Right renal pelvis (tissue), 4 donors: Measurements from ENCODE around the gene ZNF761. TPM values are rescaled to one million over a fixed set of nuclear protein-coding genes. Genes with fewer than 3 reads are reported as not detected.
A peak's percentile ranks its signal among the peaks of the same experiment; 100 is the strongest.
"Not testable (repeated sequence)": the region's sequence is repeated elsewhere in the genome, so short reads cannot be mapped to it uniquely, and the experiment has no call there.

ENCODE experiments used
- DNase-seq, 4 donors: peaks; one replicate each; pipeline ENCODE4 v3.0.0-alpha.2; 2013; ENCODE audit warnings: low read depth in 4 of 4, low spot score in 3 of 4, missing footprints in 1 of 4
- polyA plus RNA-seq, 4 donors: library from polyadenylated mRNA; unstranded; fragments of 120-200 nt; gene quantifications; one replicate each; pipeline ENCODE4 v1.2.1, GENCODE V29; 2013; ENCODE audit not compliant: insufficient read length in 4 of 4

Gene ZNF761
- polyA plus RNA-seq, 4 donors, result 10.9 to 18.7 (median 15.1) TPM

- no peak for DNase-seq
Observed at GRCh38 chr19:53455828-53456227, 24.0 kb downstream of the ZNF761 start.

GRCh38 chr19:53460131-53460721 is 28.4 kb downstream of the ZNF761 start:
- DNase-seq, result not testable (repeated sequence)

DNA sequence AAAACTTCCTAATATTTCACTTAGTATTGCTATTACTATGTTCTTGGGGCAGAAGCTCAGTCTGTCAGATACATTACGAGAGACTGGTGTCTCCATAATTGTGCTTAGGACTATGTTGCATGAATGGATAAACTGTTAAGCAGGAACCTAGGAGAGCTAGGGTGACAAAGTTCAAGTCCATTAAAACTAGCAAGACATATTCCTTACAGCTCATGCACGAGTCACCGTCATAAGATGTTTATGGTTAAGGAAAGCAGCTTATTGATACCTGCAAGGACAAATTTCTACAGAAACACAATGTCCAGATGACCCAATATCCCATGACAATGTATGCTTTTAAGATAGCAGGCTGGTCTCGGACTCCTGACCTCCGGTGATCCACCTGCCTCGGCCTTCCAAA is 30.1 kb downstream of the ZNF761 start:
- no peak for DNase-seq

- no peak for DNase-seq
Observed at GRCh38 chr19:53462861-53463260, 31.1 kb downstream of the ZNF761 start.

GRCh38 chr19:53463263-53463662 is 31.5 kb downstream of the ZNF761 start:
- peak in 2 of 4 donors; percentile 11 to 22 for DNase-seq

DNA sequence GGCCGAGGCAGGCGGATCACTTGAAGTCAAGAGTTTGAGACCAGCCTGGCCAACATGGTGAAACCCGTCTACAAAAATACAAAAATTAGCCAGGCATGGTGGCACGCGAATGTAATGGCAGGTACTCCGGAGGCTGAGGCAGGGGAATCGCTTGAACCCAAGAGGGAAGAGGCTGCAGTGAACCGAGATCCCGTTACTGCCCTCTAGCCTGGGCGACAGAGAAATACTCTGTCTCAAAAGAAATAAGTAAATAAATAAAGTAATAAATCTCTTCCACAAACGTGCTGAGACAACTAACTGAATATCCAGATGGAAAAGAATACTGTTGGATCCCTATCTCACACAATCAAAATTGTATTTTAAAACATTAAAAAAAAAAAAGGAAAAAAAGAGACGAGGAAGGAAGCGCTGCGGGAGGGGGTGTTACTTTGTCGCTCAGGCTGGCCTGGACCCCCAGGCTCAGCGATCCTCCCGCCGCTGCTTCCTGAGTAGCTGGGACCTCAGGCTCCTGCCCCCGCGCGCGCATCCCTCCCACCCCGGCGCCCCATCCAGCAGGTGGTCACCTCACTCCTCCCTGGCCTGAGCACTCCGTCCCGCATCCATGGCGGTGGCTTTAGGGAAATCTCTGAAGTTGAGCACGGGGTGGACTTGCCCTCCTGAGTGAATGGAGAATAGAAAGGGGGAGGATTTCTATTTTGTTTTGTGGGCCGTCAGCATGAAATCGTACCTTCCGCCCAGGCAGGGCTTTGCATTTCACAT is 35.1 kb downstream of the ZNF761 start:
- peak in 1 of 4 donors; percentile 5 for DNase-seq

DNA sequence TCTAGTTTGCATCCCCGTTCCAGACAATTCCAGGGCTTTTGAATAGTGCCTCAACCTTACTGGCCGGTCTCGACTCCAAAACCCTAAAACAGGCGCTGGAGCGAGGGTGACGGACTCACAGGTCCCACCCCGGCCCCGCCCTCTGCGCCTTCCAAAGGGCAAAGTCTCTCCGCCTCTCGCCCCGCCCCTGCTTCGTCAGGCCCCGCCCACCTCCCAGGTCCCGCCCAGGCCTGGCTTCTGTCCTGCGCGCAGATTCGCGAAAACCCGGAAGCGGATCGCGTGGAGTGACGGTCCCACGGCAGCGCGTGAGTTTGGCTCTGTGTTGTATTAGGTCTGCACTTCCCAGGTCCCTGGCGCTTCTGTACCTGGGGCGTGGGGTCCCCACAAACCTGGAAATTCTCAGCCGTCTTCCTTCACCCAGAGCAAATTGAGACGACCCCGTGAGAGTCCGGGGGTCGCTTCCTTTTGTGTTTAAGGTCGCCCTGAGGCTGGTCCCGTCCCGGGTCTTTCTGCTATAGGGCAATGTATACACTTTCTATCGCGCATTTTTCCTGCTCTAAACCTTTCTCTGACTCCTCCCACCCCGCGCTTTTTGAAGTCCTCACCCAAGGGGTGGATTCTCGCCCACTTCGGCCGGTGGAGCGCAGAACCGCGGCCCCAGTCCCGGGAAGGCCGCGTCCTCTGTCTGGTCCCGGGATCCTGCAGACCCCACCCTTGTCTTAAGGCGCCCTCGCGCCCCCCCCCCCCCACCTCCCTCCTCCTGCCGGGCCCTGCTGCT is 35.9 kb downstream of the ZNF761 start, which contains the start of gene ZNF813:
ZNF813 (plus strand) TSS at position 249 of the 778 bp plus-strand sequence. CDS start 16,090 bp downstream, outside the sequence.
- peak; percentile 80 to 89 (median 82) for DNase-seq

DNA sequence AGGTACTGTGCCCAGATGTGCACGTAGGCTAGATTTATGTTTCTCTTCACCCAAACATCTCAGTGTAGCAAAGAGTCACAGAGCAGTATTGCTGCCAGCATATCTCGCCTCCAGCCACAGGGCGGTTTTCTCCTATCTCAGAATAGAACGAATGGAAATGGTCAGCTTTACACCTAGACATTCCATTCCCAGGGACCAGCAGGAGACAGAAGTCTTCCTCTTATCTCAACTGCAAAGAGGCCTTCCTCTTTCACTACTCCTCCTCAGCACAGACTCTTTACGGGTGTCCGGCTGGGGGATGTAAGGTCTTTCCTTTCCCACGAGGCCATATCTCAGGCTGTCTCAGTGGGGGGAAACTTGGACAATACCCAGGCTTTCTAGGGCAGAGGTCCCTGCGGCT is 36.8 kb downstream of the ZNF761 start:
- DNase-seq, result not testable (repeated sequence)

DNA sequence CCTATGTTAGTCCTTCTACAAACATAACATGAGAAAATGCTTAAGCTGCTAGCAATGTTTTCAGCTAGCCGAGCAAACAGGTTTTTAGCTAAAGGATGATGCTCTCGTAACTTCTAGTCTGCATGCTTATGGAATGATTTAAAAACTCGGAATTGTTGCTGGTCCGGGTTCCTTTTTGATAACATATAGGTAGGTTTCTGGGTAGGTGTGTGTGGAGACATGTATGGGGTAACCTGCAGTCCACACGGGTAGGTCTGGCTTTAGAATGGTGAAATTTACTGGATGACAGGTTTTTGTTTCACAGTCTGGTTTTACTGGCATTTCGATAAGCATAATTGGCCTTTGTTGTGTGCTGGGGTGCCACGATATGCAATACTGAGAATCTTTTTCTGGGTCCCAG is 40.1 kb downstream of the ZNF761 start:
- DNase-seq, result no peak

DNA sequence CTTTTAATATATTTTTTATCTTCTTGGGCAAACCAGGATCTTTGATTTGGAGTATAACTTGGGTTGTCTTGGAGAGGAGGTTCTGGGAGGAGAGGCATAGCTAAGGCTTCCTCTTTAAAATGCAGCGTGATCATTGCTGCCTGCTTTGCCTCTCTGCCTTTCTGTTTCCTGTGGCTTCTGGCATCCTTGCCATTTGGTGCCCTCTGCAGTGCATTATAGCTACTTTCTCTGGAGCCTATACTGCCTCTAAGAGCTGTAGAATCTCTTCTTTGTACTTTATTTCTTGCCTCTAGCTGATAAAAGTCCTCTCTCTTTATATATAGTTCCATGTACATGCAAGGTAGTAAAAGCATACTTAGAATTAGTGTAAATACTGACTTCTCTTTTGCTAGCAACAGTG is 43.0 kb downstream of the ZNF761 start:
- not testable (repeated sequence) for DNase-seq

DNA sequence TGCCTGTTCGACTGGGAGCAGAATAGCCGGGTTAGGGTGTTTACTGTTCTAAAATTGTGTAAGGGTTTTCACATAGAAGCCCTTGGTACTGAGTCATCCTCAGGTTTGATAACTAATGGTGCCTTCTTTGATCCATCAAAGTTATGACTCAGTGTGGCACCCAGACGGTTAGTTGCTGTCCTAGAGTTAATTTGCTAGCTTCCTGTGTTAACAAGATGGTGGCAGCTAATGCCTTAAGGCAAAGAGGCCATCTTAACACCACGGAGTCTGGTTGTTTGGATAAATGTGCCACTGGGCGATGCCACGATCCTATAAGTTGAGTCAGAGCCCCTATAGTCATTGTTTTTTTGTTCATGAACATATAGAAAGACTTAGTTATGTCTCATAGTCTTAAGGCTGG is 43.7 kb downstream of the ZNF761 start:
- not testable (repeated sequence) for DNase-seq

DNA sequence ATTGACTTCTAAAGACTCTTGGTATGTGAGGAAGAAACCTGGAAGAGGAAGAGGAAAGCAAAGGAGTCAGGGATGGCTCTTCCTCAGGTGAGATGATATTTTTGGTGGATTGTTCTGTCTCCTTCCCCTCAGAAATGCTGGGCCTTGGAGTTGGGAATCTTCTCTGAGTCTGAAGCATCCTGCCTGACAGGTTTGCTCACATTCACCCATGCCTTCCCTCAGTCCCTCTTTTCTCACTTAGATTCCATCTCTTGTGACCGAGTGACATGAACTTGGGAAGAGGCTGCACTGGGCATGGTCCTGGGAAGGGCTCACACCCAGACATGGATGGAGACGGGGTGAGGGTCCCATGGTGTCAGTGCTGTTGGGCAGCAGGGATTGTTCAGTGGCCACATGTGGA is 52.0 kb downstream of the ZNF761 start:
- not testable (repeated sequence) for DNase-seq

DNA sequence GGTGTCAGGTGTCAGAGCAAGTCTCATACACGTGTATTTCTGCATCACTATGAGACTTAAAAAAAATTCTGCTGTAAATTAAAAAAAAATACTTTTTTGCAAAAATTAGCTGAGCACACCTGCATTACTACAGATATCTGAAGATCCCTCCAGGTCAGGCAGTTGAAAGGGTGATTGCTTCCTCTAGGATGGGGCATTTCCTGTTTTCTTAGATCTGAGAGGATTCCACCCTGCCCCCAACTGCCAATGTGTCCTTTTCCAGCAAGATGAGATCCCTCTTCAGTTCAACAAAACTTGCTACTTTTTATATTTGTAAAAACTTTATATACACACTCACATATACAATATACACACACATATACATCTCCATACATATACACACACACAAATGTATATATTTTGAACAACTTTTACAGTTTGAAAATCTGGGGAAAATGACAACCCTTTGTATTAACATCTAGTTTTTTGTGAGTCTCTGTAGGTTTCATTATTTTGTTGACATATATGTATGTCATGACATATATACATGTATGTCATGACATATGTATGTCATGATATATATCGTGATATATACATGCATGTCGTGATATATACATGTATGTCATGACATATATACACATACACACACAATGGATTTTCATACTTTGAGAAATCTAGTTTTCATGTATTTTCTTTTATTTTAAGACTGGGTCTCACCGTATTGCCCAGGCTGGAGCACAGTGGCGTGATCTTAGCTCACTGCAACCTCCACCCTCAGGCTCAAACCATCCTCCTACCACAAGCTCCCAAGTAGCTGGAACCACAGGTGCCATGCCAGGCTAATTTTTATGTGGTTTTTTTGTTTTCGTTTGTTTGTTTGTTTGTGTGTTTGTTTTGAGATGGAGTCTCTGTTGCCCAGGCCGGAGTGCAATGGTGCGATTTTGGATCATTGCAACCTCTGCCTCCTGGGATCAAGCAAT is 53.5 kb downstream of the ZNF761 start:
- no peak for DNase-seq

DNA sequence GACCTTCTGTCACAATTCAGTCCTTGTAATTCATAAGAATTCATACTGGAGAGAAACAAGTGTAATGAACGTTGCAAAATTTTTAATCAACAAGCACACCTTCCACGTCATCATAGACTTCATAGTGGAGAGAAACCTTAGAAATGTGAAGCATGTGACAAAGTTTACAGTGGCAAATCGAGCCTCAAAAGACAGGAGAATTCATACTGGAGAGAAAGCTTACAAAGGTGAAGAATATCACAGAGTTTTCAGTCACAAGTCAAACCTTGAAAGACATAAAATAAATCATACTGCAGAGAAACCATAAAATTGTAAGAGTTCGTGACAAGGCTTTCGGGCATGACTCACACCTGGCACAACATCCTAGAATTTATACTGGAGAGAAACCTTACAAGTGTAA is 60.4 kb downstream of the ZNF761 start:
- DNase-seq, result no peak

GRCh38 chr19:53497311-53498023 is 65.7 kb downstream of the ZNF761 start:
- DNase-seq, result not testable (repeated sequence)

DNA sequence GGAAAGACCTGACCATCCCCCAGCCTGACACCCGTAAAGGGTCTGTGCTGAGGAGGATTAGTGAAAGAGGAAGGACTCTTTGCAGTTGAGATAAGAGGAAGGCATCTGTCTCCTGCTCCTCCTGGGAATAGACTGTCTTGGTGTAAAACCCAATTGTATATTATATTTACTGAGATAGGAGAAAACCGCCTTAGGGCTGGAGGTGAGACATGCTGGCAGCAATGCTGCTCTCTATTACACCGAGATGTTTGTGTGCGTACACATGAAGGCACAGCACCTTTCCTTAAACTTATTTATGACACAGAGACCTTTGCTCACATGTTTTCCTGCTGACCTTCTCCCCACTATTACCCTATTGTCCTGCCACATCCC is 66.2 kb downstream of the ZNF761 start:
- not testable (repeated sequence) for DNase-seq

DNA sequence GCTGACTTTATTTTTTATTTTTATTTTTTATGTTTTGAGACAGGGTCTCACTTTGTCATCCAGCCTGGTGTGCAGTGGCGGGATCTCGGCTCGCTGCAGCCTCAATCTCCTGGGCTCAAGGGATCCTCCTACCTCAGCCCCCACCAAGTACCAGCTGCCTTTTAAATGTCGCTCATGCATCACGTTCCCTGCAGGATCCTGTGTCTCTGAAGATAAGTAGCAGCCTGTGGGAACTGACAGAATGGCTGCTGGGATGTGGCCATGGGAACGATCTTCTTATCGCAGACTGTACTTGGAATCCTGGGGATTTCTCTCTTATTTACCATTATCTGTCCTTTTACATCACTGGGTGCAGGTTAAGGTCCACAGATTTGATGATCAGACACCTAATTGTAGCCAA is 71.4 kb downstream of the ZNF761 start:
- not testable (repeated sequence) for DNase-seq

DNA sequence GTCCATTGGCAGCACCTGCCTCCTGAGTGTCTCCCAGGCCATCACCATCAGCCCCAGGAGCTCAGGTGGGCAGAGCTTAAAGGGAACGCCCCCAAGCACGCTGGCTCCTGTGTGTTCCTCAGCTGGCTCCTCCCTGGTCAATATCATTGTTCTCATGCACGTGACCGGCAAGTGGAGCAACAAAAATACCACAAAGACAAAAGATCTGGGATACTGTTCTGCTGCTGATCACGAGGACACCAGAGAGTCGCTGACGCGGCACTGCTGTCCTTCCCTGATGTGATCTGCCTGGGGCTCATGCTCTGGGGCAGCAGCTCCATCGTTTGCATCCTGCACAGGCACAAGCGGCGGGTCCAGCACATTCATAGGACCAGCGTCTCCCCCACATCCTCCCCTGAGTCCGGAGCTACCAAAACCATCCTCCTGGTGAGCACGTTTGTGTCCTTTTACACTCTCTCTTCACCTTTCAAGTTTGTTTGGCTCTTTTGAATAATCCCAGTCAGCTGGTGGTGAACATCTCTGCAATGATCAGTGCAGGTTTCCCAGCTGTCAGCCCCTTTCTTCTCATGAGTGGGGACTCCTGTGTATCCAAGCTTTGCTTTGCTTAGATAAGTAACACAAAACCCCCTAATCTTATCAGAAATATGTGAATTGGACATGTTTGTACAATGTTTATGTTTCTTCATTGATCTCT is 72.0 kb downstream of the ZNF761 start:
- DNase-seq, result not testable (repeated sequence)

- not testable (repeated sequence) for DNase-seq
Observed at GRCh38 chr19:53504365-53504703, 72.5 kb downstream of the ZNF761 start.
